GM12874 (cell line): ENCODE data around the gene MRPL21.

Source experiments
- TF ChIP-seq, protein P1 (sequence below): IDR thresholded peaks from 2 replicates; pipeline ENCODE4 v1.5.1; 2011; ENCODE audit warnings: low read depth, mild to moderate bottlenecking, control low read depth, low read length, moderate library complexity; ENCODE audit not compliant: insufficient read depth

MRPL21 gene

DNA sequence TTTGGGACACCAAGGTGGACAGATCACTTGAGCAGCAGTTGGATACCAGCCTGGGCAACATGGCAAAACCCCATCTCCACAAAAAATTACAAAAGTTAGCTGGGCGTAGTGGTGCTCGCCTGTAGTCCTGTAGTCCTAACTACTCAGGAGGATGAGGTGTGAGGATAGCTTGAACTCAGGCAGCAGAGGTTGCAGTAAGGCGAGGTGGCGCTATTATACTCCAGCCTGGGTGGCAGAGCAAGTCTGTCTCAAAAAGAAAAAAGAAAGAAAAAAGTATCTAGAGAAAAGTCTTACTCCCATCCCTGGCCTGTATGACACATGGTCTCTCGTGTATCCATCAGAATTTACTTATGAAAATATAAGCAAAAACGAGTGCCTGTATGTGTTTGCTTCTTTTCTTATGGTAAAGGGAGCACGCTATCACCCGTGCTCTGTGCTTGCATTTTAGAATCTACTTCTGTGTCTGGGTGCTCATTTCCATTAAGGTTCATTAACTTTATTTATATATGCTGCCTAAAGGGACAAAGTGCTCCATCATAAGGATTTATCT is 46.5 kb downstream of the MRPL21 start:
- TF ChIP-seq, protein P1, sequence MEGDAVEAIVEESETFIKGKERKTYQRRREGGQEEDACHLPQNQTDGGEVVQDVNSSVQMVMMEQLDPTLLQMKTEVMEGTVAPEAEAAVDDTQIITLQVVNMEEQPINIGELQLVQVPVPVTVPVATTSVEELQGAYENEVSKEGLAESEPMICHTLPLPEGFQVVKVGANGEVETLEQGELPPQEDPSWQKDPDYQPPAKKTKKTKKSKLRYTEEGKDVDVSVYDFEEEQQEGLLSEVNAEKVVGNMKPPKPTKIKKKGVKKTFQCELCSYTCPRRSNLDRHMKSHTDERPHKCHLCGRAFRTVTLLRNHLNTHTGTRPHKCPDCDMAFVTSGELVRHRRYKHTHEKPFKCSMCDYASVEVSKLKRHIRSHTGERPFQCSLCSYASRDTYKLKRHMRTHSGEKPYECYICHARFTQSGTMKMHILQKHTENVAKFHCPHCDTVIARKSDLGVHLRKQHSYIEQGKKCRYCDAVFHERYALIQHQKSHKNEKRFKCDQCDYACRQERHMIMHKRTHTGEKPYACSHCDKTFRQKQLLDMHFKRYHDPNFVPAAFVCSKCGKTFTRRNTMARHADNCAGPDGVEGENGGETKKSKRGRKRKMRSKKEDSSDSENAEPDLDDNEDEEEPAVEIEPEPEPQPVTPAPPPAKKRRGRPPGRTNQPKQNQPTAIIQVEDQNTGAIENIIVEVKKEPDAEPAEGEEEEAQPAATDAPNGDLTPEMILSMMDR, result no peak

DNA sequence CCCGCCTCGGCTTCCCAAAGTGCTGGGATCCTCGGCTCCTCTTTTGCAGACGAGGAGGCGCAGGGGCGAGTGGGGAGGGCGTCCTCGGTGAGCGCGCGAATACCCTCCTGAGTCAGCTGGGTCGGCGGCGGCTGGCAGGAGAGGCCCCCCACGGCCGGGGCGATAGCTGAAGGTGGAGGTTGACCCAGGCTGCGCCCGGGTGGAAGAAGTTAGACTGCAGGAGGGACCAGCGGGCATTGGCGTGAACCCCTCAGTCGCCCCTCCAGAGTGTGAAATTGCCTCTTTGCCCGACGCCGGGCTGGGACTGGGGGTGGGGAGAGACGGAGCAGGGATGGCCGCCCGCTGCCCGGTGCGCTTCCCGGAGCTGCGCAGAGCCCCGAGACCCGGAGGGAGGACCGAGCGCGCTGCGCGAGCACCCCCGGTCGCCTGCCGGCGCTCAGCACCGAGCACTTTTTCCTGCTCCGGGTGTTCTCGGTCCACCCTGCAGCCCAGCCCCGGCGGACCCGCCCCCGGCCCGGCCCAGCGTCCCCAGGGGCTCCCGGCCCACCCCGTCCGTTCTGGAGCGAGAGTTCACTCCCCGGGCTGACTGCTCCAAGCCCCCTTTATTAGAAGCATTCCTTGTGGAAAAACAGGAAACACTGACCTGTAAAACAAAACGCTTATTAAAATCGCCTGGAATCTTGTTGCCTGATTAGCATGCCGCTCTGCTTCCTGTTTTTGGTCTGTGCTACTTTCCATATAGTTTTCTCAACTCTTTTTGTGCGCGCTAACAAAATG is 48.2 kb downstream of the MRPL21 start:
- TF ChIP-seq, protein P1, result no peak

DNA sequence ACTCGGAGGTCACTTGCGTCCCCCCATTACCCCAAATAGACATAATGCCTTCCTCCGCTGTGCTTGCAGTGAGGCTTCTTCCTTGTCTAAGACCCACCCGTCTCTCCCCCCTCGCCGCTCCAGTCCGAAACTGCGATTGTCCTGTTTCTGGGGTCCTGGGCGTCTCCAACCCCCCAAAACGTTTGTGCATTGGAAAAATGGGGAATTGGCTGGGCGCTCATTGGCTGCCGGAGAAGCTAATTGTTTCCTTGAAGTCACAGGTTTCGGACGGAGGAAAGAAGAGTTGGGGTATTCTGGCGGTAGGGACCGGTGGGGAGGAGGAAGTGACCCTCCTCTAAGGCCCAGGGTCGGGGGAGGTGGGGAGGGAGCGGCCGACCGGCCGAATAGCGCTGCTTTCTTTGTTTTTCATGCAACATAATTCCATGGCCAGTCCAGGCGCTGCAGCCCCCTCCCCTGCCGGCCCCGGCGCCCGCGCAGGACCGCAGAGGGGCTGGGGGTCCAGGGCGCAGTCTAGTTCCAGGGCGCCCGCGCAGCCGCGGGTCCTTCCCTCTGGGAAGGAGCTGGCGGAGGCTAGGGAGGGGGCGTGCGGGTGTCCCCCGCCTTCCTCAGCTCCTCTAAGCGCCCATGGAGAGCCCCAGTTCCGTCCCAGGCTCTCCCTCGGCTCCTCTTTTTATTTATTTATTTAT is 49.2 kb downstream of the MRPL21 start:
- TF ChIP-seq, protein P1, result no peak

DNA sequence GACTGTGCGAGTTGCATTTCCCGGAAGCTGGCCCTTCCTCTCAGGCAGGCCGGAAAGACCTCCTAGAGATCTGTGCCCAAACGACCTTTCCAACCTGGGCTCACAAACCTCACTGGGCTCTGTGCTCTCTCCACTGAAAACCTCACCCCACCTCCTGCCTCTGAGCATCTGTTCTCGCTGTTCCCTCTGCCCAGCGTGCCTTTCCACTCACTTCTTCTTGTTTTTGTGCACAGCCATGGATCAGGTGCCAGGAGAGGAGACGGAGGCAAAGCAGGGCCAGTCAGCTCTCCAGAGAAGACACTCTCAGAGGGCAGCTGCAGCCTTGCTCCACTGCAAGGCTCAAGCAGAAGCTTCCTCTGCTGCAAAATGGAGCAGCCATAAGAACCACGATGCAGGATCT is 51.0 kb downstream of the MRPL21 start:
- TF ChIP-seq, protein P1, result no peak

DNA sequence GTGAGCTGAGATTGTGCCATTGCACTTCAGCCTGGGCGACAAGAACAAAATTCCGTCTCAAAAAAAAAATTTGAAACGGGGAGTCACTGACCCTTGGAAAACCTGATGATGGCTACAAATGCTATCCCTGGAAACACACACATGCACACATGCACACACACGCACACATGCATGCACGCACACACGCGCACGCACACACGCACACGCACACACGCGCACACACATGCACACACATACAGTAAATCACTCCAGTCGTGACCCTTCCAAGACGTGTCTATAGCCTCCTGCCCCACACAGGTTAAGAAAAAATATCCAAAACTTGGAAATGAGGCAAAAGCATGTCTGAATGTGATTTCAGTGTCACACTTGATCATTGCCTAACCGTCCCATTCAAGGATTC is 55.2 kb downstream of the MRPL21 start:
- TF ChIP-seq, protein P1, result no peak

DNA sequence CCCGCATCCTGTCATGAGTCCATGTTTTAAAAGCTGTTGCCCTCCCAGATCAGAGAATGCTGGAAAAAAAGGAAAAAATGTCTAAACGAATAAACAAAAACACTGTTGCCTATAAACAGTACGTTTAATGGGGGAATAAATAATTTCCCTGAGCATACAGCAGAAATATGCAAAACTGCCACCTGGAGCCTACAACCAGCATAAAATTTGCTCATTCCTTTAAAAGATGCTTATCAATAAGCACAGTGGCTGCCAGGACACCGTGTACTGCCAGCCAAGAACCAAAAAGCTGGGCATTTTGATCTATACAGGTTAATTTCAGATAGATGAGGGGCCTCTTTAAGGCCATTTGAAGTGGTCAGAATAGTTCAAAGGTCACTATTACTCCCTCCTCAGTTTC is 56.2 kb downstream of the MRPL21 start:
- TF ChIP-seq, protein P1, result no peak

DNA sequence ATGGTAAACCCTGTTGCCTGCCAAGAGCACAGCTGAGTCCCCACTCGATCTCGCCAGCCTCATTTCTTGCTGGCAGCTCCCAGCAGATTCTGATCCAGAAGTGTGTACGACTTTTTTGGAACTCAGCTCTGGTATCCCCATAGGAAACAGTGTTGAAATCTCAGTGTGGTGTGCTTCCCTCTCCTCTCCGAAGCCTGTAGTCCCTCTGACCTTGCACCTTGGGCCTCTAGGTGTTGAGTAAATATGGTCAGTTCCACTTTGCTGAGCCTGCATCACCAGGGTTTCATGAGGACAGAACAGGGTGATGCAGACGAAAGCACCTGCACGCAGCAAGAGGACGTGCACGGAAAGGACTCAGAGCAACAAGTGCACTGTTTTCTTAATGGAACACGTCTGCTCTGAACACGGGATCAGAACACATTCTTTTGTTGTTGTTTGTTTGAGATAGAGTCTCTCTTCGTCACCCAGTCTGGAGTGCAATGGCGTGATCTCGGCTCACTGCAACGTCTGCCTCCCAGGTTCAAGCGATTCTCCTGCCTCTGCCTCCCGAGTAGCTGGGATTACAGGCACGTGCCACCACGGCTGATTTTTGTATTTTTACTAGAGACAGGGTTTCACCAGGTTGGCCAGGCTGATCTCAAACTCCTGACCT is 58.2 kb downstream of the MRPL21 start:
- TF ChIP-seq, protein P1, result no peak
